CMK (cell line): ENCODE results near the gene NUTF2.
"Not testable (repeated sequence)": the region's sequence is repeated elsewhere in the genome, so short reads cannot be mapped to it uniquely, and the experiment has no call there.

Source experiments
- DNase-seq: peaks from one replicate; pipeline ENCODE4 v3.0.0-alpha.2; 2010; ENCODE audit warnings: low read depth

The NUTF2 gene

DNA sequence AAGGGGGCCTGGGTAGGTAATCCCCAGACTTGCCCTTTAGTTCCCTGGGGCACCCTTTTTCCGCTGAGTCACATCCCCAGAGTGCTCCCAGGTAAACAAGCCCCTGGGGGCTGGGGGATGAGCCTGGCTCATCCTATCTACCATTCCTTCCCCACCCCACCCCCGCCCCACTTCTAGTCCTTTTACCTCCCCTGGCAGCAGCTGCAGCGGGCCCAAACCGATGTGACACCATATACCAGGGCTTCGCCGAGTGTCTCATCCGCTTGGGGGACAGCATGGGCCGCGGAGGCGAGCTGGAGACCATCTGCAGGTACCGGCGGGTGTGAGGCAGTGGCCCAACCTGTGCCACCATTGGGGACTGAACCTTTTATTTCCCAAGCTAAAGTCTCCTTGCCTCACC, 38.8 kb downstream of the NUTF2 start:
- DNase-seq, result no peak

DNA sequence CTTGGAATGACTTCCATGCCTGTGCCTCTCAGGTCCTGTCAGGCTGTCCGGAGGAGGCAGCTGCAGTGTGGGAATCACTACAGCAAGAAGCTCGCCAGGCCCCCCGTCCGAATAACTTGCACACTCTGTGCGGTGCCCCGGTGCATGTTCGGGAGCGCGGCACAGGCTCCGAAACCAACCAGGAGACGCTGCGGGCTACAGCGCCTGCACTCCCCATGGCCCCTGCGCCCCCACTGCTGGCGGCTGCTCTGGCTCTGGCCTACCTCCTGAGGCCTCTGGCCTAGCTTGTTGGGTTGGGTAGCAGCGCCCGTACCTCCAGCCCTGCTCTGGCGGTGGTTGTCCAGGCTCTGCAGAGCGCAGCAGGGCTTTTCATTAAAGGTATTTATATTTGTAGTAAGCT, 39.2 kb downstream of the NUTF2 start:
- DNase-seq, result no peak

DNA sequence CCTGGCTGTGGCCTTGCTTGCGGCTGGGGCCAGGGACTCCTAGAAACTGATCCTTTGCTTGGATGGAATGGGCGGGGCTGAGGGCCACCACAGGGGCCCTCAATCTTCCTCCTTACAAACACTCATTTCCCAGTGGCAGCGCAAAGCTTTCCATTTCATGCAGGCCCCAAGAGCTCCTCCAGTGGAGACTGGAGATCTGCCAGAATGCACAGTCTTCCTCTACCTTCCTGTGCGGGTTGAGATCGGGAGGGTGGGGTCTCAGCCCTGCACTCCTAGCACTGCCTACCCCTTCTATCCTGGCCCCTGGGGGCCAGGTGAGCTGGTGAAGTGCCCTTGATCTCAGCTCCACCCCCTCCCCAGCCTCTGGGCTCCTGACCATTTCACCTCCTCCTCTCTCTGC, 39.7 kb downstream of the NUTF2 start:
- no peak for DNase-seq

DNA sequence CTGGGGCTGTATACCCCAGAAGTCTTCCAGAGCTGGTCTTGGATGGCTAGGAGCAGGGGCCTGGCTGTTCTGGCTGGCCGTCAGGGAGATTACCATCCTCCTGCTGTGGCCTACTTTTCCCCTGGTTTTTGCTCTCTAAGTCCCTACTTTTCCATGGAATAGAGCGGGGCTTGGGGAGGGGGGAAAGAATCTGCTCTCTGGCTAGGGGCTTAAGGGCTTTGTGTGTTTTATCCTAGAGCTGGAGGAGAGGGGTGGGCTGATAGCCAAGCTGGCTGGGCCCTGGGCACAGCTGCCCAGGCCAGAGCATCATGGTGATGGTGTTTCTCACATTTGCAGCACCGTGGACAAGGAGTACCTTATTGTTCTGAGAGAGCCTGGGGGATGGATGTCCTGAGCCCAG, 41.6 kb downstream of the NUTF2 start:
- DNase-seq, result no peak

DNA sequence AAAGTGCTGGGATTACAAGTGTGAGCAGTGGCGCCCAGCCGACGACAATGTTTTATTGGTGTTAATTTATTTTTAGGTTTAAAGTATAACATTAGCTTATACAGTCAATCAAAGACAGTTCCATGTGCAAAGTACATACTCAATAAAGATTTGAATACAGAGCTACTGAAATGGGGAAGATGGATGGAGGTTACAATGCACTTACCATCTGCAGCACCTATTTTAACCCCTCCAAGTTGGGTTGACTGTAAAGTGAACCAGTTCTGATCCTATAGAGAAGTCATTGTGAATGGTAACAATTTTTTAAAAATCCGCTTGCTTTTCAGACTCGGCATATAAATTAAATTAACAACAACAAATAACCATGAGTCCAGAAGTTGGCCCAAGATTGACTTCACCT, 45.6 kb downstream of the NUTF2 start:
- DNase-seq, result no peak

DNA sequence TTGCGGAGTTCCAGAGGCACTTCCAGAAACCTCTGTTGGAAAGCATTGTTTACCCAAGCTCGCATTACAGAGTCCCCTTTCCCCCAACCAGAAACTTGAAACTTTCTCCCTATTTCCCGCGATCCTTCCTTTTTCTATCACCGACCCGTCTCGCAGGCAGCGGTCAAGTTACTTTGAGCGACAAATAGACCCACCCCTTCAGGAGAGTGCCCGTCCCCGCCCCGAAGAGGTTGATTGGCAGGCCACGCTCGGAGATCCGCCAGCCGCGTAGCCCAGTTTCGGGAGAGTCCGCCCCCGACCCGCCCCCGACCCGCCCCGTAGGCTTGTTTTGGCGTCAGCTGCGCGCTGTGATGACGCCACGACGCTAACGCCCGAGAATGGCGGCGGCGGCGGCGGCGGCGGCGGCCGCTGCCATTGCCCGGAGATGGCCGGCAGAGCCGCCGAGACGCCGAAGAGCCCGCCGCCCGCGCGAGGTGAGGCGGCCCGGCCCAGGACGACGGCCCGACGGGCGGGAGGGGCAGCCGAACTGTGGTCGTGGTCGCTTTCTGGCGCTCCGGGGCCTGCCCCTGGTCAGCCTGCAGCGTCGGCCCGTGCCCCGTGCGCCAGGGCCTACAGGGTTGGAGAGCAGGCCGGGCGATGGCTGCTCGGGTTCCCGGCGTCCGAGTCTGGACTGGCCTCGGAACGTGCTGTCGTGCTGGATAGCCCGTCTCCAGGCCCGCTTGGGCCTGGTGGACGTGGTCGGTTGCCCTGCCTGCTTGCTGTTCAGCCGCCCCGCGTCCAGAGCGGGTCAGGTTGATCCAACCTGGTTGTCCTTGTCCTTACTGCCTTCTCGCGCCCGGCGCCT, 46.4 kb downstream of the NUTF2 start, which contains the start of gene PSKH1:
Gene PSKH1 (plus strand): TSS at position 356 of the 844 bp plus-strand sequence. CDS start 15,496 bp downstream, outside the sequence.
- peak; percentile 74 for DNase-seq

DNA sequence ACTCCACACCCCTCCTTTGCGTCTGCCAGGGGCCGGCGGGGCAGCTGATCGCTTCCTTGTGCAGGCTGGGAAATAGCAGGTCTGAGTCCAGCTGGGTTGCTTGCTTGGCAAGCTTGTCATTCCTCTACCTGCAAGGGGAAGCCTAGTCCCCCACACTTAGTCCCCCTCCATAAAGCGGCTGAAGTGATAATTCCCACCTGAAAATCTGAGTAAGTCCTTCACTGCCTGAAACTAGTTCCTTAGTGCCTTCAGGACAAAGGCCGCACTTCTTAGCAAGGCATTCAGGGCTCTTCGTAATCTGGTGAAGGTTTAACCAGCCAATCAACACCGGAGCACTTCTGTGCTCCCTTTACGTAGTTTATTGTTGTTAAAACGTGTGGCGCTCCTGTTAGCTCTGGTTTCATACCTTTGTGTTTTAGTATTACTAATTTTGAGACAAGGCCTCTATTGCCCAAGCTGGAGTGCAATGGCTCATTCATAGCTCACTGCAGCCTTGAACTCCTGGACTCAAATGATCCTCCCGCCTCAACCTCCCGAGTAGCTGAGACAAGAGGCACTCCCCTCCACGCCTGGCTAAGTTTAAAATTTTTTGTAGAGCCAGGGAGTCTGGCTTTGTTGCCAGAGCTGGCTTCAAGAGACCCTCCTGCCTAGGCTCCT, 47.1 kb downstream of the NUTF2 start:
- DNase-seq, result no peak

DNA sequence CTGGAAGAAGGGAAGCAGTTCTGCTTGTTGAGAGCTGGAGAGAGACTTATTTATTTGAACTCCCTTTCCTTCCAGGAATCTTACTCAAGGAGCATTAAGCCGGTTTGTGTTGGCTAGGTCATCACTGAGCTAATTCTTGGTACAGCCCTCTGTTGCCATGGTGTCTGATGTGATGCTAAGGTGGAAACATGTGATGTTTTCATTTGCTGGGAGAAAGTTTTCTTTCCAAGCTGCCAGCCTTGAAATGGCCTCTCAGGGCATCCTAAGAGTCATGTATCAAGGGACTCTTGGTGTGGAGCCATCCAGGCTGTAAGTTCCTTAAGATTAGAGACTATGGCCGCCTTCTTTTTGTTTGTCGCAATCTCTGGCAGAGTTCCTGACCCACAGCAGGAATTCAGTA, 50.5 kb downstream of the NUTF2 start:
- DNase-seq, result no peak

DNA sequence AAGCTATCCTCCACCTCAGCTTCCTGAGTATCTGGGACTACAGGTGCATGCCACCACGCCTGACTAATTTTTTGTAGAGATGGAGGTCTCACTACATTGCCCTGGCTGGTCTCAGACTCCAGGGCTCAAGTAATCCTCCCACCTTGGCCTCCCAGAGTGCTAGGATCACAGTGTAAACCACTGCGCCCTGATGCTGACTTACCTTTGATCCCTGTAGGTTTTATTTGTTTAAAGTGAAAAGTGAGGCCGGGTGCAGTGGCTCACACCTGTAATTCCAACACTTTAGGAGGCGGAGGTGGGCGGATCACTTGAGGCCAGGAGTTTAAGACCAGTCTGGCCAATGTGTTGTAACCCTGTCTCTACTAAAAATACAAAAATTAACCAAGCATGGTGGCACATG, 55.0 kb downstream of the NUTF2 start:
- DNase-seq, result no peak

DNA sequence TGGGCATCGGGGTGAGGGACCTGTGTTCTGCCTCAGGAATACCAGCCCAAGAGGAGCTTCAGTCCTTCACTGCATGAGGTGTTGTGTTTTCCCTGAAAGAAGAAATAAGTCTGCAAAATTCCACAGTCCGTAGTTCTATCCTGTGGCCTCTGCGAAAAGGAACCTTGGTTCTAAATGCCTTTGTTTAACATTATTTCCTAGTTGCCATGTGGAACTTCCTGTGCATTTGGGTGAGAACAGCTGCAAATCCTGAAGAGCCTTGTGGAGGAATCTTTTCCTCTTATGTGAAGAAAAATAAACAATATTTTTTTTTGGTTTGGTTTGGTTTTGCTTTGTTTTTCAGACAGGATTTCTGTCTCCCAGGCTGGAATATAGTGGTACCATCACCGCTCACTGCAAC, 56.1 kb downstream of the NUTF2 start:
- DNase-seq, result no peak

DNA sequence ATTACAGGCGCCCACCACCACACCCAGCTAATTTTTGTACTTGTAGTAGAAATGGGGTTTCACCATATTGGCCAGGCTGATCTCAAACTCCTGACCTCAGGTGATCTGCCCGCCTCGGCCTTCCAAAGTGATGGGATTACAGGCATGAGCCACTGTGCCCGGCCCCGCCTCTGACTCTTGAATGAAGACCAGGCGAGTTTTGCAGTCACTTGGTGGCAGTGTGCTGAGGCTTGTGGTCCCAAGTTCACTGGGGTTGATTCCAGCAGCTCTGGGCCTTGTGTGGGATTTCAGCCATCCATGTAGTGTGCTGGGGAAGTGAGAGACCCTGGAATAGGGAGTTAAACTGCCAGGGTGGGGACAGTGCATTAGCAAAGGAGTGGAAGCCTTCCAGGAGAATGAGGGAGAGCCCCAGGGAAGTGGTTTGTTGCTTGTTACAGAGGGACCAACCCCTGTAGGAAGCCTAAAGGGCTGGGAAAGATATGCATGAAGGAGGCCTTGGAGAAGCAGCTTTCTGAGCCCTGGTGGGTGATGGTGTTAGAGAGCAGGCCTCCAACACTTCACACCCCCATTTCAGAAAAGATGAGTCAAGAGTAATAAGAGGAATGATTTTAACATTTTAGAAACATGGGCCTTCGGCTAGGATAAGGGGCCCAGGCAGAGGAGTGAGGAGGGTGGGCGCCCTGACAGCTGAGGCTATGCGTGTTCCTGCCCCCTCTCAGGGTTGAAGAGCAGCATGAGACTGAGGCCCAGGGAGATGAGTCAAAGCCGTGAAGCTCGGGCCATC, 60.9 kb downstream of the NUTF2 start:
- no peak for DNase-seq

DNA sequence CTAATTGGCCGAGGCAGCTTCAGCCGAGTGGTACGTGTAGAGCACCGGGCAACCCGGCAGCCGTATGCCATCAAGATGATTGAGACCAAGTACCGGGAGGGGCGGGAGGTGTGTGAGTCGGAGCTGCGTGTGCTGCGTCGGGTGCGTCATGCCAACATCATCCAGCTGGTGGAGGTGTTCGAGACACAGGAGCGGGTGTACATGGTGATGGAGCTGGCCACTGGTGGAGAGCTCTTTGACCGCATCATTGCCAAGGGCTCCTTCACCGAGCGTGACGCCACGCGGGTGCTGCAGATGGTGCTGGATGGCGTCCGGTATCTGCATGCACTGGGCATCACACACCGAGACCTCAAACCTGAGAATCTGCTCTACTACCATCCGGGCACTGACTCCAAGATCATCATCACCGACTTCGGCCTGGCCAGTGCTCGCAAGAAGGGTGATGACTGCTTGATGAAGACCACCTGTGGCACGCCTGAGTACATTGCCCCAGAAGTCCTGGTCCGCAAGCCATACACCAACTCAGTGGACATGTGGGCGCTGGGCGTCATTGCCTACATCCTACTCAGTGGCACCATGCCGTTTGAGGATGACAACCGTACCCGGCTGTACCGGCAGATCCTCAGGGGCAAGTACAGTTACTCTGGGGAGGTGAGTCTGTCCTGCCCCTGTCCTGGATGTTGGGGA, 62.5 kb downstream of the NUTF2 start:
- no peak for DNase-seq

DNA sequence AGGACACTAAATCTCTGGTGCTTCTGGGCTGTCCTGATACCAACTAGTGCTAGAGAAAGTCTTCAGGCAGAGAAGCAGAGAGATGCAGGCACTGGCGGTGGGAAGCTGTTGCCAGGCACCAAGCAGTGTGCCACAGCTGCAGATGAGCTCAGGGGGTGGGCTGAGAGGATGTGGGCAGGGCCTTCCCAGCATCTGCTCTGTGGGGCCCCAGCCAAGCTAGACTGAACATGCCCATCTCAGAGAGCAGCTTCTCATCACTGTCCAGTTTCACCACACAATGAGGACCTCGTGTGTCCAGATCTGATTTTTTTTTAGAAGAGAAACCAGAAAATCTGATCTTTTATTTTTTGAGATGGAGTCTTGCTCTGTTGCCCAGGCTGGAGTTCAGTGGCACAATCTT, 63.4 kb downstream of the NUTF2 start:
- no peak for DNase-seq

DNA sequence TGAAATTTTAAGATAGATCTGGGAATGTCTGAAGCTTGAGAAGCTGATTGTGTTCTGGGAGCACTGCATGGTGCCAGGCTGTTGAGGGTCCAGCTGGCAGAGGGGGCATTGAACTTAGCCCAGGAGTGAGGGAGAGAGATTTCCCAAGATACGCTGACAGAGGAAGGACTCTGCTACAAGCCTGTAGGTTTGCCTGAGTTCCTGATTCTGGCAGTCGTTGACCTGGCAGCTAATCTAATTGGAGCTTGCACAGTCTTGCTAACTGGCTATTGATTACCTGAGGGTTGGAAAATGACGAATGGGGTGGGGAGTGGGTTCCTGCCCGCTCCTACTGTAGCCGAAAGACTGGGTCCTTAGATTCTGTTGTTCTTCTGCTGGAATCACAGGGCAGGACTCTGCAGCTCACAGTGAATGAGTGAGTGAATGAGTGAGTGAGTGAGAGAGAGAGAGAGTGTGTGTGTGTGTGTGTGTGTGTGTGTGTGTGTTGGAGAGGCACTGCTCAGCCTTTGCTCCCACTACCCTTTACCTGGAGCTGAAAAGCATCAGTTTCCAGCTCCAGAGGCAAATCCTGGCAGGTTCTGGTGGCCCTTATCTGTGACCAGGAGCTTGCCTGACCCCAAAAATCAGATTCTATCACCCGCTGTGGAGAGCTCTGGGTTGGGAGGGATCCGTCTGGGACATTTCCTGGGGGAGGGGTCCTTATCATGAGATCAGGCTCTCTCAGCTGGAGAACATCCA, 68.2 kb downstream of the NUTF2 start:
- DNase-seq, result no peak

DNA sequence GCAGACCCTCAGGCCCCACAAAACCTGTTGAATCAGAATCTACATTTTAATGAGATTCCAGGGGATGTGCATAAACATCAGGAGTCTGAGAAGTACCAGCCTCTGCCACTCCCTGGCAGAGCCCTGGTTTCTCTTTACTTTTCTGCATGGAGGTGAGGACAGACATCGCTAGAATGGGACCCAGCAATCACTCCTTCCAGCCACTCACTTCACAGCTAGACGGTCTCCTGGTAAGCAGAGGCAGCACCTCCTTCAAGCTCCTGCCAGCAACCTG, 68.7 kb downstream of the NUTF2 start:
- DNase-seq, result not testable (repeated sequence)

DNA sequence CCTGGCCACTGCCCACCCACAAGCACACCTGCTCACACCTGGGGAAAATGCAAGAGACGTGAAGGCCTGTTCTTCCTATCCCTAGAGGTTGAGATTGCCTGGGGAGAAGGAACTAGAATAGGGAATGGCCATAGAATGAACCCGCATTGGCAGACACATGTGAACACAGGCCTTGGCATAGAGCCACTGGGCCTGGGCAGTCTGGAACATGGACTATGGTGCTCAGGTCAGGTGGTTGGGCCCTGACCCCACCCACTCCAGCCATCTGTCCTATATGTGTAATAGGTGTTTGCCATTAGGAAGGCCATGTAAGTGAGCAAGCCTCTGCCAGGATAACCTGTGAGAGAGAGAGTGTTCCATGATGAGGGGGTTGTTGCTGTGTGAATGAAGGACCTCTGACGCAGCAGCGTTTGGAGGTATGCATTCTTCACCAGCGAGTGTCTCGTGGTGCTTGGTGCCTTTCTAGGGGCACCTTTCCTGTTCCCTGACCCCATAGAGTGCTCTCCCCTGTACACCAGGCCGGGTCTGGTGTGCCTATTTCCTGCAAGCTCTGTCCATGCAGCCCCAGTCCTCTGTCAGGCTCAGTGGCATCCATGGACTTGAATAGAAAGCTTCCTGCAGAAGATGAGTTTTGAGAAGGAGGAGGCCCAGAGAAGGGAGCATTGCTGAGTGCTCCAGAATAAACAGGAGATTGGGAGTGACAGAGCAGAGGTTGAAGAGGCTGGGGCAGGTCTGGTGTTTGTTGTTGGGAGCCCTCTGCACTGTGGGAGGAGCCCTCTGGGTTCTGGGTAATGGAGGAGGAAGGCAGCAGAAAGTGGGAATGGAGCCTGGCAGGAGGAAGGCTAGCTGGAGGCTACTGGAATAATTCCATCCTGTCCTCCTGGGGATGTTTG, 69.3 kb downstream of the NUTF2 start:
- DNase-seq, result no peak

DNA sequence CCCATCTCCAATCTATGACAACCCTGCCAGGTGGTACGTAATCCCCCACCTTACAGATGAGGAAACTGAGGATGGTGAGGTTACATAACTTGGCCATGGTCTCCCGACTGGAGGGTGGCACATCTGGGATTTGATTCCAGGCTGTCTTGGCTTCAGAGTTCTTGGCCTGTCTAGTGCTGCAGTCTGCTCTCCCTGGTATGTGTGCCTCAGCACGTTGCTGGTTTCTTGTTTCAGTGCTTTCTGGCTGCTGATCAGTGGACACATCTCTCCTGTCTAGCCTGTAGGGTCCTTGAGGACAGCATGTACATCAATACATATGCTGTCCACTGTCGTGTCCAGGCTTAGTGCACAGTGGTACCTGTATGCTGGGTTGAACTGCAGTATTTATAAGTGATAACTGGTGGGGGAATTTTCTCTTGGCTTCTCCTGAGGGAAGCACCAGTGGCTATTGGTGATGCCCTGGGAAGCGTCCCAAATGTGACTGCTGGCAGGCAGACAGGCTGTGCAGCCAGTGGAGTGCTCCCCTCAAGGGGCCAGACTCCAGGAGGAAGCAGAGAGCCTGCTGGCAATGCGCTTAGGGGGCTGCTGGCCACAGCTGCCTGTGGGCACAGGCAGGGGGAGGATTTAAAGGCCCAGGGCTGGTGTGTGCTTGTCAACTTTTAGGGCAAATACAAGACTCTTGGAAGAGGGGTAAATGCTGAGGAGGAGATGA, 70.6 kb downstream of the NUTF2 start:
- DNase-seq, result no peak

DNA sequence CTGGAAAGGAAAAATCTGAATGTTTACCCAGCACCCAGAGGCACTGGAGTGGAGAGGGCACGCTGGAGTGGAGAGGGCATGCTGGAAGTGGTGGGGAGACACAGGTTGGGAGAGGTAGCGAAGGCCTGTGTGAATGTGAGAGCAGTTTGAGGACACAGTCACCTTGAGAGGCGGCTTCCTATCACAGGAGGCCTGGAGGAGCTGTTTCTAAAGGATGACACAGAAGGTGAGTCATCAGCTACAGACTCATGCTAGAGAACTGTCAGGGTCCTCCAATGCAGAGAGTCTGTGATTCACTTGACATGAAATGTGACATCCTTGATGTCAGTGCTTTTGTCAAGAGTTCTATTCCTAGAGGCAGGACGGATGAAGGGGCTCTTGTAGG, 71.1 kb downstream of the NUTF2 start:
- no peak for DNase-seq

DNA sequence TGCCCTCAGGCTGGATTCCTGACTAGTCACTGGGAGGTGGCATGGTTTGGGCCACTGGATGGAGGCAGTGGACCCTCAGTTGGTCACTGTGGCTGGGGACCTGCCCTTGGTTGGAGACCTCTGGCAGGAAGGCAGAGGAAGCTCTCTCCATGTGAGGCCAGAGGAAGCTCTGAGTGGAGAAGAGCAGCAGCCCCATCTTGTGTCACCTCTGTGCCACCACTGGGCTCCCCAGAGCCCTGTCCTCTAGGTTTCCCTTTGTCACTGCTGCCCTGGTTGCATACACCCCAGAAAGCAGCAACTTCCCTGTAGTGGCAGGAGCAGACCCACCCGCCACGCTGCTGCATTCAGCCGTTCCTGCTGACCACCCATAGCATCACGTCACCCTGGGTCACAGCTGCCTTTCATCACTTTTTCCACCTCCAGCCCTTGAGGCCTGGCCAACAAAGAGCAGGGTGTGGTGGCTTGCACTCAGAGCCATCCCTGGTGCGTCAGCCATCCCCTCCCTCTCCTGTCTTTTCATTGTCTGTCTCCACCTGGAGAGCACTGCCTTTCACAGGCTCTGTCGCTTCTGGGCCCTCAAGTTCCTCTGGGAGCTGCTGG, 73.0 kb downstream of the NUTF2 start:
- DNase-seq, result no peak
